SK-N-DZ (cell line): ENCODE results near the gene NHSL2.

Experiments
- DNase-seq: peaks from one replicate; pipeline ENCODE4 v3.0.0-alpha.2; 2015; ENCODE audit warnings: low spot score

Gene NHSL2

DNA sequence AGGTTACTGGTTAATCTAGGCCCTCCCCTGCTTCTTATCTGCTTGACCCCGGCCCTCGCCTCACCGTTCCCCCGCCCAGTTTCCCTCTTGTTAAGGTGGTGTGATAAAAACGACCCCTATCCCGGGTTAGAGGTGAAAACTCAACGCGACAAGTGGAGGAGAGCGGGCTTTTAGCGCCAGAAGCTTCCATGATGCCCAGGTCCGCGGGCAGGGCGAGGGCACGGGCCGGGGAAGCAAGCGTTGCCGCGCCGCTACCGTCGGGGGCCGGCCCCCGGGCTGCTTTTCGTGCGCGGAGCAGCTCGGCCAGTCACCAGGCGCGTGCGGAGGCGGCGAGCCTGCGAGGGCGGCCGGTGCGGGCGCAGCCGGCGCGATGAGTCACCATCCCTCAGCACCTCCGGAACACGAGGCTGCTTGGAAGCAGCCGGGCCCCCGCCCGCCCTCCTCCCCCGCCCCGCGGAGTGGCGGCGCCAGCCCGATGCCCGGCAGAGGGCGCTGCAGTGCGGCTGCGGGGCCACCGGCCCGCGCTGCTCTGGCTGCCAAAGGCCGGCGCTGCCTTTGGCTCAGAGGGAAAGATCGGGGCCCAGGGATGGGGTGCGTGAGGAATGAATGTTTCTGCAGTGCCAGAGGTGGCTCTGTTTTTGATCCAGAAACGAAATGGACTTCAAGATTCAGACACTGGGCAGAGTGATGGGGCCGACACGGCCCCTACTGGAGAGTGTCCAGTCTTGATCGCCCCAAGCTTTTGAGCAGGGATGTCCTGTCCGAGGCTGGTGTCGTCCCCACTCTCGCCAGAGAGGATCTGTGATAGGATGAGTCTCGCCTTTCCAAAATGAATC is 107.8 kb downstream of the NHSL2 start:
- DNase-seq, result no peak

DNA sequence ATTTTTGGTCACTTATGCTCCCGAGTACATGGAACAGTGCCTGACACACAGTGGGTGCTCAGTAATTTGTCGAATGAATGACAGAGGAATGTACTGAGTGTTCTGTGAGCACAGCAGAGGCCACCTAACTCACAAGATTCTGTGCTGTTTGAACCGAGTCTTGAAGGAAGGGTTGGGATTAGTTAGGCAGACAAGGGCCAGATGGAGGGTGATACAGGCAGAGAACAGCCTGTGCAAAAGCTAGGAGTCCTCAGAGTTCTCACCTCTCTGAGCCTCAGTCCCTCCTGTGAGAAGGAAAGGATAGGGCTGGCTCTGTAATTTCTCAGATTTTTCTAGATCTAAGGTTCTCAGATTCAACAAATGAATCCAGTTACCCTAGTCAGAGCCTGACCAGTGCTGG is 108.8 kb downstream of the NHSL2 start:
- no peak for DNase-seq

GRCh38 chrX:72020204-72020603 is 109.6 kb downstream of the NHSL2 start:
- no peak for DNase-seq

GRCh38 chrX:72020788-72021187 is 110.1 kb downstream of the NHSL2 start:
- DNase-seq, result no peak

DNA sequence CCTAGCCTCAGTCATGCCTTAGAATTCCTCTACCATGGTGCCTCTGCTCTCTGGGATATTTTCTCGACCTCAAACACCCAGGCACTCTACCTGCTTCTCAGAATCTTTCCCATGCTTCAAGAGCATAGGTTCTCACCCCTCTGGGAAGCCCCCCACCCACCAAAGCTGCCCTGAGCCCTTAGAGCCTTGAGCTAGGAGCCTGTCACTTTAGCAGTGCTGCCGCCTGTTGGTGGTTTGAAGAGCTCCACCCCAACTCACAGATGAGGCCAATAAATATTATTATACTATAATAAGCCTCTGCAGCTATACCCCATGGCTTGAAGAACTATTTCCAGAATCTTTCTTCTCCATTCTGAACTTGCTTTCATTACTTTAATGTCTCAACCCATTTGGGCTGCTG is 111.3 kb downstream of the NHSL2 start:
- DNase-seq, result no peak

DNA sequence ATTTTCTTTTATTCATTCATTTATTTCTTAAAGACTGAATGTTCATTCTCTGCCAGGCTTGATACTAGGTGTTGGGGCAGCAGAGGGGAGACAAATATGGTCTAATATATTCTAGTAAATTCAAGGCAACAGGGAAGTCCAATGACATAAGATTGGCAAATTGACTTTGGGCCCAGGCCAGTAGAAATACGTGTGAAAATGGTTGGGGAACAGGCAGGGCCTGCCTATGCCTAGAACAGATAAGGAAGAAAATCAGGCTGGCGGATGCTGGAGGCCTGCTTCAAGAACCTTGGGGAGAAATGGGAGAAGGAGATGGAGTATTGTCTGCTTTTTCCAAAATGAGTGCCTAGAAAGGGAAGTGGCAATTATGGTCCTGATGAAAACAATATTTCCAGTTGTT is 112.4 kb downstream of the NHSL2 start:
- DNase-seq, result no peak

DNA sequence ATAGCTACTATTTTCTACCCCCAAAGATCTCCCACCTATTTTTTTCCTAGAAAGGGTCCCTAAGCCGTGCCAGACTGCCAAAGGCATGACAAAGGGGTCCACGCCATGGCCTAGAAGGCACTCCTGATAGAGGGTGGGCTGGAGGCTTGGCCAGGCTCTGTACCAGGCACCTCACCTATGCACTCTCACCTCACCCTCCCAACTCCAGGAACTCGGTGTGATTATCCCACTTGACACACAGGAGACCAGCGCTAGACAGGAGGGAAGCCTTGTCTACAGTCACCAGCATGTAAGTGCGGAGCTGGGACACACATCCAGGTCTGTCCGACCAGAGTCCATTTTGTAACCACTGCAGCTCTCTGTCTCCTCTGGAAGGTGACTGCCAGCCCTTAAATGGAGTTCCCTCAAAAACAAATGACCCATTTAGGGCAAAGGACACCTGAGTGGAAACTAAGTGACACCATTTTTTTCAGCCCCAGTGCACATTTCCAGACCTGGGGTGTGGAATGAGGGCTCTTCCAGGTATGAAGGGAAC is 114.7 kb downstream of the NHSL2 start:
- DNase-seq, result no peak

DNA sequence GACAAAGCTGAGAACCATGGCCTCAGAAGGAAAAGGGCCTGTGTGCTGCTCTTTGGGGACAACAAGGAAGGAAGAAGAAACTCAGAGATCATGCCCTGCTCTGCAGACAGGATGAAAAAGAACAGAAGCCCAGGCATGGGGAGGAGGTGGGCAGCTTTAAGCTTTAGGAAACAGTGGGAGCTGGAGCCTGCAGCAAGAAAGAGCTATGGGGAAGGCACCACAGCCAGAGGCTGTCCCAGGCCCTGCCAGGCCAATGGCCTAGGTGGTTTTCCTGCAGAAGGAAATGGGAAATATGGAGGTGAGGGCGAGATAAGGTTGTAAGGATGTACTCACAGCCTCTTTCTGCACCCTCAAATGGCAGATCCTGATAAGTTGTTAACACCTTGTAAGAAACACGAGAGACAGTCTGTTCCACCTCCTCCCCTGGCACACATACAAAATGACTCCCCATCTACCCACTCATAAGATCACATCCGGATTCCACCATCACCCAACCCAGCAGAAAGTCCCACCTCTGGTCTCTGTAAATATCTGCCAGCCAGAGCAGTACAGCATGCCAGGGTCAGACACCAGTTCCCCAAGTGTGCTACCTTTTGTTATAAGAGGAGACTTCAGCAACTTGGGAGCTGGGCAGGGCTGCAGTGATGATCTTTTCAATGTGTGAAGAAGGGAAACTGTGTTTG is 115.8 kb downstream of the NHSL2 start:
- no peak for DNase-seq

GRCh38 chrX:72027024-72027913 is 116.6 kb downstream of the NHSL2 start:
- DNase-seq, result no peak

- no peak for DNase-seq
Measured at GRCh38 chrX:72027914-72028307, 117.3 kb downstream of the NHSL2 start.

DNA sequence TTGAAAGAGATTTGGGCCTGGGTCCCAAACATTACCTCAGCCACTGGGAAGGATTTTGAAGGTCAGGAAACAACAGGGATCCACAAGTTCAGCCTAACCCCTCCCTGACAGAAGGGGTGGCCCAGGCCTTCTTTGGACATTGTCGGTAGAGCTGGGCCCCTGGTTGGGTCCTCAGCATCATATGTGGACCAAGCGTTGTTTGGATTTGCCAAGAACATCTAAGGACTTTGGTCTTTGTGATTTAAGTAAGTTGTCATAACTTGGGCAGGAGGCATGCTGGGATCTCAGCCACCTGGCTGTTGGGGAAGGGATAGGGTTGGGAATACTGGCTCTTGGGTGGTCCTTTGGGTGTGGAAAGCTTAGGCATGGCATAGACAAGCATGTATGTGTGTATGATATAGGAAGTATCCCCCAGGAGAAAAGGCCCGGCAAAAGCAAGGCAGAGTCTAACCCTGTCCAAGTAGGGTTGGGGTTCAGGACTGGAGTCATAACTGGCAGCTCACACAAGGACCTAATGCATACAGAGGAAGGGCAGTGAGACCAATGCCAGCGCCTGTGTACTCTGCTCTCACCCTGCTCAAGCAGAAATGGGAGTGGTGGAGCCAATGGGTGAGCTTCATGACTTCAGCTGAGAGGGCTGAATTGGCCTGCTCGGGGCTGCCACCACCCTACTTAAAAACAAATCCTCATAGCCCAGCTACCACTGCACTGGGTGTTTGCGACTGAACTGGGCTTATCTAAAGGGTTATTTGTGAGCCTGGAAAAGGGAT is 118.2 kb downstream of the NHSL2 start:
- no peak for DNase-seq

GRCh38 chrX:72029483-72030411 is 119.1 kb downstream of the NHSL2 start:
- peak; percentile 40 for DNase-seq

GRCh38 chrX:72030431-72030830 is 119.8 kb downstream of the NHSL2 start:
- no peak for DNase-seq

DNA sequence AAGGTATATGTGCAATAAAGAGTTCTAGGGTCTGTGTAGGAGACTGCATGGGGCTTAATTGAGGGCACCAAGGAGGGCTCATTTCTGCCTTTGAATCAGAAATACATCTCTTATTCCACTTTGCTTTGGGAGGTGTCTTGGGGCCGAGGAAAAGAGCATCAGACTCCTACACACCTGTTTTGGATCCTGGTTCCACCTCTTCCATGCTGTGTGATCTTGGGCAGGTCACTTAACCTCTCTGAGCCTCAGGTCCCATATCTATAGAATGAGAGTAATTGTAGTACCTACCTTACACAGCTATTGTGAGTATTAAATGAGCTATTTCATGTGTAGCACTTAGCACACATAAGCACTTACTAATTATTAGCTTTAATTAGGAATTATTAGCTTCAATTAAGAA is 120.5 kb downstream of the NHSL2 start:
- DNase-seq, result no peak

DNA sequence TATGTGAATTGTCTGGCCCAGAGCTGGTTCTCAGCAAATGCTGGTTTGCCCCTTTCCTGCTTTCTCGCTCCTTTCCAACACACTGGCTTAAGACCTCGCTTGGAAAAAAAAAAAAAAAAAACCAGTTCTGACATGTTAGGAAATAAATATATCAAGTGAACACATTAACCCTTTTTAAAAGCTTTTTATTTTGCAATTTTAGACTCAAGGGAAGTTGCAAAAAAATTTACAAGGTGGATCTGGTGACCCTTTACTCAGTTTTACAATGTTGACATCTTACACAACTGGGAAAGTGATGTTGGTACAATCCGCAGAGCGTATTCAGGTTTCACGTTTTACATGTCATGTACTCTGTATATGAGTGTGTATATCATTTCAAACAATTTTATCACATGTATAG is 121.0 kb downstream of the NHSL2 start:
- no peak for DNase-seq

GRCh38 chrX:72037601-72038000 is 127.0 kb downstream of the NHSL2 start:
- DNase-seq, result no peak

DNA sequence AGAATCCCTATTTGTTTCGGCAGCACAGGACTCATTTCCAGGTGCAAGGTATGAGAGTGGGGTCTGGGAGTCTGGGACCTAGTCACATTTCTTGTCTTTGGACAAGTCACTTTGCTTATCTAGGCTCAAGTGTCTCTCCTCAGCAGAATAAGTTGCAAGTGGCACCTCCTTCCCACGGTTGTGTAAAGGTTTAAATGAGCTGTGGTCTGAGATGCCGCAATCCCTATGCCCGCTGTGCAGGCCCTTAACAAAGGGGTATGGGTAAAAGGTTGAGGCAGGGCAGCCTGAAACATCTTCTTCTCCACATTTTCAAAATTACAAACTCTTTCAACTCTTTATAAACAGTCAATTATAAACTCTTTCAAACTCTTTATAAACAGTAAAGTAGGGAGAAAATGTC is 127.4 kb downstream of the NHSL2 start:
- no peak for DNase-seq

DNA sequence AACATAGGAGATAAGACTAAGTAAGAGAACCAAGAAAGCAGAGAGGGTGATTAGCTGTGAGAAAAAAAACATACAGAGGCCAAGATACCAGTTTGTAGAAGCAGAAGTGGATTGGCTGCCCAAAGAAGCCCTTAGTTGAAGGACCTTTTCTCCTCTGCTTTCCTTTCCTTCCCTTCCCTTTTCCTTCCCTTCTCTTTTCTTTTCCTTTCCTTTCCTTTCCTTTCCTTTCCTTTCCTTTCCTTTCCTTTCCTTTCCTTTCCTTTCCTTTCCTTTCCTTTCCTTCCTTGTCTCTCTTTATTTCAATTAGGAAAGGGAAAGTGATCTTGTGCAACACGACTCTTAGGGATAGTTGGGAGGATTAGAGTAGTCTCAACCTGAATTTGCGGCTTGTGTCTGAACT is 128.2 kb downstream of the NHSL2 start:
- no peak for DNase-seq

DNA sequence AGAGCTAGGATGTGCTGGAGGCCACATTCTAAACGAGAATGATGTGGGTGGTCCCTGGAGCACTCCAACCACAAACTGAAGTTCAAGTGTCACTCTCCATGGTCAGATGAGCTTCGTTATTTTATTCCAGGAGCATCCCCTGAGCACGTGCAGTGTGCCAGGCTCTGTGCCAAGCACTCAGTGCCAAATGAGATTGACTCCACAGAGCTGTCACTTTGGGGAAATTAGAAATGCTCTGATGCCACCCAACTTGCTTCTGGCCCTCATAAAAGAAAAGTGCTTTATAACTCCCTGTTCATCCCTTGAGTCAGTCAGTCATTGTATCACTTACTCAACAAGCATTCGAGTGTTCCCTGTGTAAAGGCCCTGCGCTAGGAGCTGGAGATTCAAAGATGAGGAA is 129.9 kb downstream of the NHSL2 start:
- DNase-seq, result no peak

- peak; percentile 60 for DNase-seq
Measured at GRCh38 chrX:72041176-72041575, 130.5 kb downstream of the NHSL2 start.
